Prostate gland (tissue), 2 donors: Measurements from ENCODE around the gene CNGA2. TPM values are rescaled to one million over a fixed set of nuclear protein-coding genes. Genes with fewer than 3 reads are reported as not detected.

Experiments used
- DNase-seq: peaks from one replicate; pipeline ENCODE4 v3.0.0-alpha.2; 2019; ENCODE audit warnings: low spot score
- H3K27ac ChIP-seq, 2 donors: fragments of 200-600 bp; sonication (generic); 2 replicates each; pipeline ENCODE4 v1.5.1; 2017 to 2019
- H3K27me3 ChIP-seq: fragments of 200-600 bp; sonication (generic); replicated peaks from 2 replicates; pipeline ENCODE4 v1.5.1; 2019; ENCODE audit not compliant: insufficient read depth
- H3K36me3 ChIP-seq, 2 donors: fragments of 200-600 bp; sonication (generic); 1 replicate in 1 of 2; 2 replicates in 1 of 2; pipeline versions ENCODE4 v1.5.1 to v1.8.1; 2017 to 2019
- H3K4me1 ChIP-seq: fragments of 200-600 bp; sonication (generic); replicated peaks from 2 replicates; pipeline ENCODE4 v1.5.1; 2019
- H3K4me3 ChIP-seq, 2 donors: fragments of 200-600 bp; sonication (generic); 2 replicates each; pipeline ENCODE4 v1.5.1; 2017 to 2019
- H3K9me3 ChIP-seq: fragments of 200-600 bp; sonication (generic); 2 replicates; pipeline ENCODE4 v1.5.1; 2017
- POLR2A ChIP-seq: fragments of 450-650 bp; IDR thresholded peaks from one replicate; pipeline ENCODE4 v1.6.1; 2016; ENCODE audit warnings: antibody characterized with exemption, mild to moderate bottlenecking
- POLR2AphosphoS5 ChIP-seq: sonication (generic); formaldehyde crosslinking; IDR thresholded peaks from one replicate; pipeline ENCODE4 v1.6.1; 2017; ENCODE audit warnings: antibody characterized with exemption
- WGBS: methylation state at CpG from one replicate; pipeline ENCODE4 v1.1.5; 2018; 5-methylcytosine and 5-hydroxymethylcytosine counted together
- intact Hi-C: fragments of 100-400 bp; cut with DNase I; formaldehyde crosslinking; loops from one replicate; pipeline ENCODE4 v1.14.2; 2022
- total RNA-seq, 2 donors: library from RNA; depleted of rRNA; stranded (reverse); fragments of >200 nt; gene quantifications; one replicate each; pipeline ENCODE4 v1.1.0, GENCODE V29; 2016
- TF ChIP-seq, protein P1 (sequence below), 4 experiments: fragments of 200-600 bp in 2 of 4; fragments of 450-650 bp in 2 of 4; sonication (generic) in 2 of 4; IDR thresholded peaks; 1 replicate in 3 of 4; 2 replicates in 1 of 4; pipeline ENCODE4 v1.5.1; 2016 to 2019; ENCODE audit warnings: antibody characterized with exemption in 4 of 4, mild to moderate bottlenecking in 2 of 4, moderate library complexity in 2 of 4

CNGA2 gene
- total RNA-seq, 2 donors from 2014 or later: 0.80 TPM; not detected in 1

DNA sequence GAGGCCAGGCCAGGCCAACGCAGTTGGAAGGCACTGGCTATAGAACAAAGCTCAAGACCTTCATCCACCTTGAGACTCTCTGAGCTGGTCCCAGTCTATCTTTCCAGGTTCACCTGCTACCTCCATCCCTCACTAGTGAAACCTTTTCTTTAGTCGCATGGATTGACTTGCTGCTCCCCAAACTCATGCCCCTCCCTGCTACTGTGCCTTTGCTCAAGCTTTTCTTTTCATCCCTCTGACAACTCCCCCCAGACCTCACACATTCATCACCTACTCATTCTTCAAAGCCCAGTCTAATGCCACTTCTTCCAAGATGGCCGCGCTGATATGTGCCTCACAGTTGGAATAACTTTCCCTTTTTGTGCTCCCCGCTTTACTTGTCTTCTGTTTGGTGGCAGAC lies 58.0 kb downstream of the CNGA2 start:
- no peak overlapping the region for H3K4me3 ChIP-seq
- no peak for DNase-seq
- intact Hi-C loops: no loop called here
- H3K27me3 ChIP-seq: no peaks in the 10 kb centered on the region
- H3K36me3 ChIP-seq: no peaks in the 10 kb centered on the region
- H3K4me1 ChIP-seq: no peaks in the 10 kb centered on the region
- 99% methylated on average over 5 of the region's 5 CpGs for WGBS
- no peak for TF ChIP-seq POLR2A
- TF ChIP-seq, protein P1, sequence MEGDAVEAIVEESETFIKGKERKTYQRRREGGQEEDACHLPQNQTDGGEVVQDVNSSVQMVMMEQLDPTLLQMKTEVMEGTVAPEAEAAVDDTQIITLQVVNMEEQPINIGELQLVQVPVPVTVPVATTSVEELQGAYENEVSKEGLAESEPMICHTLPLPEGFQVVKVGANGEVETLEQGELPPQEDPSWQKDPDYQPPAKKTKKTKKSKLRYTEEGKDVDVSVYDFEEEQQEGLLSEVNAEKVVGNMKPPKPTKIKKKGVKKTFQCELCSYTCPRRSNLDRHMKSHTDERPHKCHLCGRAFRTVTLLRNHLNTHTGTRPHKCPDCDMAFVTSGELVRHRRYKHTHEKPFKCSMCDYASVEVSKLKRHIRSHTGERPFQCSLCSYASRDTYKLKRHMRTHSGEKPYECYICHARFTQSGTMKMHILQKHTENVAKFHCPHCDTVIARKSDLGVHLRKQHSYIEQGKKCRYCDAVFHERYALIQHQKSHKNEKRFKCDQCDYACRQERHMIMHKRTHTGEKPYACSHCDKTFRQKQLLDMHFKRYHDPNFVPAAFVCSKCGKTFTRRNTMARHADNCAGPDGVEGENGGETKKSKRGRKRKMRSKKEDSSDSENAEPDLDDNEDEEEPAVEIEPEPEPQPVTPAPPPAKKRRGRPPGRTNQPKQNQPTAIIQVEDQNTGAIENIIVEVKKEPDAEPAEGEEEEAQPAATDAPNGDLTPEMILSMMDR (IDR thresholded peaks at IDR 0.05): no peak
- TF ChIP-seq POLR2AphosphoS5: no peak
- H3K27ac ChIP-seq: no peak overlapping the region
- no peaks in the 10 kb centered on the region for H3K9me3 ChIP-seq

DNA sequence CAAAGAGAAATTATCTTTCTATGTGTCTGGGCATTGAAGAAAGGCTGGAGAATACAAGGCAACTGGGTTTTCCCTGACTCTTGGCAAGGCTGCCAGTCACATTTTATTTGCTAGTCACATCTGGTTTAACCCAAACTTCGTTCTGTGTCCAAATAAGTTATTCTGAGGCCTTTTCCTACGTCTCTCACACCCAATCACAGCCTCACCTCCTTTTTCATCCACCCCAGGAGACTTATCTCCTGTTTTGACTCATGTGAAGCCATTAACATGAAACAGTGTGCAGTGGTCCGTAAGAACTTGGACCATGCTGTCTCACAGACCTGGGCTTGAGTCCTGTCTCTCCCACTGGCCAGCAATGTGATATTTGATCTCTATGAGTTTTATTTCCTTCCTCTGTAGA lies 59.3 kb downstream of the CNGA2 start:
- no peak for DNase-seq
- Histone ChIP-seq H3K4me1 (no peaks in the 10 kb centered on the region), H3K27me3 (no peaks in the 10 kb centered on the region), H3K27ac (no peak overlapping the region), H3K36me3 (no peaks in the 10 kb centered on the region), H3K9me3 (no peaks in the 10 kb centered on the region), H3K4me3 (no peak overlapping the region)
- WGBS: 72% methylated on average over 3 of the region's 3 CpGs
- TF ChIP-seq POLR2AphosphoS5: no peak
- no peak for TF ChIP-seq POLR2A
- TF ChIP-seq, protein P1 (IDR thresholded peaks at IDR 0.05): no peak
- intact Hi-C loops: no loop called here

Other genes with a start within 250 kb of the CNGA2 start
- 10 to 100 TPM in 1 of 2 donors, not detected in 1; 21.5 TPM for gene PASD1, start 171.1 kb upstream of the CNGA2 start, total RNA-seq
- 1 to 10 TPM in 1 of 2 donors, under 1 TPM in 1; 0.68 to 1.2 TPM for gene PRRG3, start 39.3 kb upstream of the CNGA2 start, total RNA-seq
- gene FATE1, start 18.7 kb upstream of the CNGA2 start, total RNA-seq: 1,000 to 10,000 TPM in 1 of 2 donors, not detected in 1; 1,003 TPM
- gene MAGEA4, start 178.1 kb downstream of the CNGA2 start, total RNA-seq: 10 to 100 TPM in 1 of 2 donors, not detected in 1; 47.7 TPM
- 10 to 100 TPM; 11.2 to 46.1 TPM for gene GABRE, start 239.9 kb downstream of the CNGA2 start, total RNA-seq